VCaP (cell line): ENCODE data around the gene PITPNC1.

Experiments
- H3K27ac ChIP-seq: fragments of 450-650 bp; 2 replicates; pipeline ENCODE4 v1.5.1; 2017
- CTCF ChIP-seq: fragments of 450-650 bp; conservative IDR thresholded peaks from 2 replicates; pipeline ENCODE4 v1.5.1; 2017; ENCODE audit warnings: mild to moderate bottlenecking, moderate library complexity

The PITPNC1 gene

DNA sequence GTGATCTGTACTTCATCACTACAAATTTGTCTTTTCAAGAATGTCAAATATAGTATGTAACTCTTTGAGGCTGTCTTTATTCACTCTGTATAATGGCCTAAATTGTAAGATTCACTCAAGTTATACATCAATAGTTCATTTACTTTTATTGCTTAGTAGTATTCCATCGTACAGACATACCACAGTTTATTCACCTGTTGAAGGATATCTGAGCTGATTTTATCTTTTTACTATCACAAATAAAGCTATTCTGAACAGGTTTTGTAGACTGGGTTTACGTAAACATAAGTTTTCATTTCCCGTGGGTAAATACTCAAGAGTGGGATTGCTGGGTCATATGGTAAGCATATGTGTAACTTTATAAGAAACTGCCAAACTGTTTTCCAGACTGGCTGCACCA lies 29.3 kb upstream of the PITPNC1 start:
- TF ChIP-seq CTCF = no peak
- H3K27ac ChIP-seq = no peak overlapping the region

DNA sequence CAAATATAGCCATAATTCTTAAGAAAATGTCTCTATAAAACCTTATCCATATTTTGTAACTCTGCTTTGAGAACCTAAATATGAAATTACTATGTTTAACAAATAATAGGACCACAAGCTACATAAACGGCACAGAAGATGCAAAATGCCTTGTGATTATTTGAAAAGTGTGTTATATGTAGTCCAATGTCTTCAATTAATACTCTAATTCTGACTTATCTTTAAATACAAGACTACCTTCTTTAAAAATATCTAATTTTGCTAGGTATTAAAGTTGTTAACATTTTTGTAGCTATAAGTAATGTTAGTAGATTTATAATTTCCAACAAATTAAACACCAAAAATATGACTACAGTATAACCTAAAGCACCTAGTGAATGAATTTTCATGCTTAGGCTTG lies 27.7 kb upstream of the PITPNC1 start:
- TF ChIP-seq CTCF = no peak
- no peak overlapping the region for H3K27ac ChIP-seq

GRCh38 chr17:67353161-67353560 lies 23.9 kb upstream of the PITPNC1 start:
- H3K27ac ChIP-seq = no peak overlapping the region

GRCh38 chr17:67353929-67354574 lies 23.0 kb upstream of the PITPNC1 start:
- TF ChIP-seq CTCF = no peak
- no peak overlapping the region for H3K27ac ChIP-seq

More at GRCh38 chr17:67353161-67353560, 23.9 kb upstream of the PITPNC1 start:
- no peak for TF ChIP-seq CTCF

GRCh38 chr17:67358612-67359011 lies 18.5 kb upstream of the PITPNC1 start:
- H3K27ac ChIP-seq = no peak overlapping the region
- no peak for TF ChIP-seq CTCF

- peak overlapping the region; percentile 32 for H3K27ac ChIP-seq
- peak; percentile 74 for TF ChIP-seq CTCF
These were observed 16.9 kb upstream of the PITPNC1 start for GRCh38 chr17:67359960-67360791.

GRCh38 chr17:67360880-67361279 lies 16.2 kb upstream of the PITPNC1 start:
- no peak for TF ChIP-seq CTCF
- H3K27ac ChIP-seq = no peak overlapping the region
